GM12878 (cell line): ENCODE data around the gene BNC2. TPM values are rescaled to one million over a fixed set of nuclear protein-coding genes. Genes with fewer than 3 reads are reported as not detected.

Source experiments
- ATAC-seq: fragments of 200-7000 bp; cut with Tn5 transposase; 3 replicates; pipeline ENCODE4 v1.9.1; 2020; ENCODE audit warnings: mild to moderate bottlenecking, moderate library complexity
- BruUV-seq: library from RNA; stranded (reverse); fragments of 400-500 nt; replicated peaks from 2 replicates; lab custom pipeline; 2021; lab: Mats Ljungman, UMichigan
- CTCF ChIA-PET: fragments of 300-600 bp; sonication (Branson Sonifier 250); formaldehyde crosslinking; extraction: SDS; loops from one replicate; lab custom pipeline; 2021; ENCODE audit warnings: inconsistent platforms; lab: Yijun Ruan, JAX
- POLR2A ChIA-PET: fragments of 350-600 bp; formaldehyde crosslinking; extraction: SDS; loops from one replicate; lab custom pipeline; 2021; ENCODE audit warnings: inconsistent platforms; lab: Charles Lee
- RAD21 ChIA-PET: fragments of 300-600 bp; sonication (Branson Sonifier 250); formaldehyde crosslinking; loops from one replicate; lab custom pipeline; 2023; ENCODE audit warnings: antibody characterized with exemption; ENCODE audit not compliant: unreplicated experiment; lab: Charles Lee
- SMC1A ChIA-PET: fragments of 300-600 bp; sonication (Branson Sonifier 250); formaldehyde crosslinking; loops from one replicate; lab custom pipeline; 2023; ENCODE audit not compliant: unreplicated experiment, uncharacterized antibody; lab: Charles Lee
- DNase-seq: peaks from one replicate; pipeline ENCODE4 v3.0.0-alpha.2; 2011; ENCODE audit warnings: low read depth, low spot score
- FAIRE-seq: peaks from 3 replicates; lab custom pipeline; 2011; peaks lifted over from hg19 to GRCh38; lab: Jason Lieb, UNC
- H2AFZ ChIP-seq: 2 replicates; pipeline ENCODE4 v1.6.0; 2011; ENCODE audit warnings: low read depth, low read length, control low read depth; ENCODE audit not compliant: control insufficient read depth
- H3K27ac ChIP-seq: 2 replicates; pipeline ENCODE4 v1.5.1; 2011; ENCODE audit warnings: control low read depth; ENCODE audit not compliant: control insufficient read depth, insufficient read depth
- H3K27me3 ChIP-seq, 2 experiments: replicated peaks in 1 of 2; 2 replicates each; pipeline versions ENCODE4 v1.6.0 to v1.6.1; 2011; ENCODE audit warnings: low read length in 1 of 2; ENCODE audit not compliant: control insufficient read depth in 2 of 2, insufficient read depth in 2 of 2
- H3K36me3 ChIP-seq, 2 experiments: 2 replicates each; pipeline ENCODE4 v1.5.1; 2011; ENCODE audit warnings: low read length in 1 of 2; ENCODE audit not compliant: control insufficient read depth in 2 of 2, insufficient read depth in 2 of 2
- H3K4me1 ChIP-seq: 2 replicates; pipeline ENCODE4 v1.6.1; 2011; ENCODE audit warnings: mild to moderate bottlenecking, low read length, moderate library complexity, mixed read lengths; ENCODE audit not compliant: control insufficient read depth, insufficient read depth
- H3K4me2 ChIP-seq: 2 replicates; pipeline ENCODE4 v1.6.0; 2011; ENCODE audit warnings: control low read depth; ENCODE audit not compliant: control insufficient read depth, insufficient read depth
- H3K4me3 ChIP-seq: fragments of 200-600 bp; sonication (generic); 2 replicates; pipeline ENCODE4 v1.5.1; 2016
- H3K79me2 ChIP-seq: 2 replicates; pipeline ENCODE4 v1.6.0; 2011; ENCODE audit warnings: low read length; ENCODE audit not compliant: control insufficient read depth, insufficient read depth
- H3K9ac ChIP-seq: 2 replicates; pipeline ENCODE4 v1.8.0; 2011; ENCODE audit warnings: low read length, control low read depth, mixed read lengths; ENCODE audit not compliant: control insufficient read depth, insufficient read depth
- H3K9me3 ChIP-seq: replicated peaks from 3 replicates; pipeline ENCODE4 v1.5.1; 2011; ENCODE audit warnings: mild to moderate bottlenecking, low read length; ENCODE audit not compliant: control insufficient read depth, insufficient read depth
- H4K20me1 ChIP-seq: 2 replicates; pipeline ENCODE4 v1.6.0; 2011; ENCODE audit not compliant: control insufficient read depth, insufficient read depth
- CREM ChIP-seq: IDR thresholded peaks from 2 replicates; pipeline ENCODE4 v1.6.1; 2014; ENCODE audit warnings: antibody characterized with exemption, low read depth
- ETV6 ChIP-seq, 2 experiments: fragments of 450-650 bp in 1 of 2; IDR thresholded peaks in 1 of 2; conservative IDR thresholded peaks in 1 of 2; 2 replicates each; pipeline ENCODE4 v1.6.1; 2014; ENCODE audit warnings: antibody characterized with exemption in 1 of 2, borderline replicate concordance in 1 of 2, low read depth in 1 of 2, mild to moderate bottlenecking in 1 of 2, moderate library complexity in 1 of 2
- HDAC2 ChIP-seq: fragments of 200-600 bp; sonication (generic); IDR thresholded peaks from 2 replicates; pipeline ENCODE4 v1.6.1; 2017
- IKZF1 ChIP-seq: fragments of 450-650 bp; conservative IDR thresholded peaks from 2 replicates; pipeline ENCODE4 v1.6.1; 2017; ENCODE audit warnings: antibody characterized with exemption, mild to moderate bottlenecking
- LARP7 ChIP-seq: fragments of 450-650 bp; IDR thresholded peaks from 2 replicates; pipeline ENCODE4 v1.6.1; 2017; ENCODE audit warnings: mild to moderate bottlenecking
- NRF1 ChIP-seq: conservative IDR thresholded peaks from 2 replicates; pipeline ENCODE4 v1.6.1; 2011; ENCODE audit warnings: mild to moderate bottlenecking, low read depth, low read length, improper control_type of control experiment
- RAD51 ChIP-seq: fragments of 450-650 bp; IDR thresholded peaks from 2 replicates; pipeline ENCODE4 v1.6.1; 2016; ENCODE audit warnings: moderate library complexity, mild to moderate bottlenecking, inconsistent platforms
- SKIL ChIP-seq: fragments of 450-650 bp; IDR thresholded peaks from 2 replicates; pipeline ENCODE4 v1.6.1; 2017; ENCODE audit warnings: mild to moderate bottlenecking, low read depth, inconsistent platforms; ENCODE audit not compliant: poor library complexity, severe bottlenecking
- STAT3 ChIP-seq: IDR thresholded peaks from 2 replicates; pipeline ENCODE4 v1.6.1; 2011; ENCODE audit warnings: low read depth, low read length, improper control_type of control experiment
- TARDBP ChIP-seq: IDR thresholded peaks from 2 replicates; pipeline ENCODE4 v1.6.1; 2016; ENCODE audit warnings: borderline replicate concordance
- TBL1XR1 ChIP-seq: IDR thresholded peaks from 2 replicates; pipeline ENCODE4 v1.6.1; 2012; ENCODE audit warnings: low read depth, low read length, improper control_type of control experiment
- YY1 ChIP-seq: IDR thresholded peaks from 2 replicates; pipeline ENCODE4 v1.6.1; 2011; ENCODE audit warnings: low read depth, mild to moderate bottlenecking, low read length
- ZNF622 ChIP-seq: fragments of 450-650 bp; IDR thresholded peaks from 2 replicates; pipeline ENCODE4 v1.6.1; 2017; ENCODE audit warnings: mild to moderate bottlenecking, inconsistent platforms
- WGBS: methylation state at CpG from one replicate; pipeline ENCODE4 v1.1.6; 2016; ENCODE audit warnings: low lambda C conversion rate; ENCODE audit not compliant: insufficient replicate concordance, insufficient coverage; ENCODE audit errors: missing lambda C conversion rate; 5-methylcytosine and 5-hydroxymethylcytosine counted together
- in situ Hi-C: fragments of 300-500 bp; cut with MboI; formaldehyde crosslinking; loops from 9 replicates; pipeline ENCODE4 v1.14.3; 2018; ENCODE audit warnings: mixed read lengths
- intact Hi-C: fragments of 100-400 bp; cut with micrococcal nuclease; formaldehyde crosslinking; loops from one replicate; pipeline ENCODE4 v1.14.2; 2022; ENCODE audit not compliant: unreplicated experiment
- polyA plus RNA-seq, 11 experiments: library from polyadenylated mRNA; depleted of rRNA in 4 of 11; unstranded in 6 of 11; stranded (reverse) in 5 of 11; fragments of >200 nt; fragmentation: Nextera tagmentation in 4 of 11; fragmentation: Illumina TruSeq in 1 of 11; extraction: Ambion mirVana in 4 of 11; extraction: Trizol in 1 of 11; gene quantifications; 1 replicate in 1 of 11; 2 replicates in 10 of 11; pipeline versions ENCODE4 v1.2.1 to v1.2.3, GENCODE V29; 2011 to 2016; ENCODE audit warnings: inconsistent platforms in 2 of 11, missing spikeins in 2 of 11, low read depth in 1 of 11
- total RNA-seq, 4 experiments: library from RNA; depleted of rRNA in 3 of 4; stranded (reverse); fragments of >200 nt in 3 of 4; fragmentation: Illumina TruSeq in 1 of 4; extraction: Trizol in 1 of 4; gene quantifications; 2 replicates each; pipeline versions ENCODE4 v1.2.1 to v1.2.3, GENCODE V29; 2013 to 2021
- TF ChIP-seq, protein P1 (sequence below): IDR thresholded peaks from 2 replicates; pipeline ENCODE4 v1.6.1; 2012; ENCODE audit warnings: low read depth, low read length, improper control_type of control experiment
- TF ChIP-seq, protein P2 (sequence below): fragments of 150-350 bp; IDR thresholded peaks from 2 replicates; pipeline ENCODE4 v1.6.1; 2016; ENCODE audit warnings: low read depth, low read length

BNC2 gene
- total and polyA plus RNA-seq, 10 of the 15 experiments (the other 5 are each of a cell fraction or from before 2014, with no cell fraction given): 0.05 to 14.5 (median 0.26) TPM

- TF ChIP-seq, protein P1, sequence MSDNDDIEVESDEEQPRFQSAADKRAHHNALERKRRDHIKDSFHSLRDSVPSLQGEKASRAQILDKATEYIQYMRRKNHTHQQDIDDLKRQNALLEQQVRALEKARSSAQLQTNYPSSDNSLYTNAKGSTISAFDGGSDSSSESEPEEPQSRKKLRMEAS: no peak
- TF ChIP-seq ETV6 (conservative IDR thresholded peaks at IDR 0.05 in 1 of 2, IDR thresholded peaks at IDR 0.05 in 1 of 2; ENCODE audit: borderline replicate concordance in 1 of 2, low read depth in 1 of 2): no peak
- no peak for TF ChIP-seq TARDBP
Observed at GRCh38 chr9:16811987-16812685, 58.3 kb downstream of the BNC2 start (continued).

DNA sequence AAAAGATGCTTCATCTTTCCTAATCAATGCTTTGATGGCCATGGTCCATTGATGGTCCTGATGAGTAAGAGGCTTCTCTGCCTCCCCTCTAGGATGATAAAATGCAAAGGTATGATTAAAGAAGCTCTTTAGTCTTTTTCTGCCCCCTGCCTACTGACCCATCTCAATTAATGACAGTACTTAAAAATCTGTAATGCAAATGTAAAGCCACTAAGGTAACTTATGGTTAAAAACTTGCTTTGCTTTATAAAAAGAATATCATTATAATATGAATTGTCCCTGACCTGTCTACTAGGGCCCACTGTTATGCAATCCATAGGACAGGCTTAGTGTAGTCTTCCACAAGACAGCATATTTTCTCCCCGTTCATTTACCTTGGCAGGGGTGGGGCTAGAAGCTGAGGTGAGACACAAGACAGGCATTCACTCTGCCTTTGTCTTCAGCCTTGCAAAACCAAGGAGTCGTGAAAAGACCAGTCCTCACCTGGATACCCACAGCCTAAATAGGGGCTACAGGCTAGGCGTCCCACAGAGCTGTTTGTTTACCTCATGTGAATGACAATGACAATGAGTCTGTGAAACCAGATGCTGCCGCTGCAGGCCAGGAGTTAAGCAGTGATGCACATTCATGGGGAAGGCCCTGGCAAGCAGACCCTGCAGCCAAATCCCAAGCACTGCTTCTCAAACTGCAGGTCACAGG lies 60.4 kb downstream of the BNC2 start:
- 30% methylated on average over 4 of the region's 4 CpGs for WGBS
- no peaks in the 10 kb centered on the region for H4K20me1 ChIP-seq
- intact Hi-C loops: no loop called here
- no peak overlapping the region for H2AFZ ChIP-seq
- DNase-seq (no peak), FAIRE-seq (no peak), ATAC-seq (no peak)
- RAD21 ChIA-PET: no interaction called here
- no peak overlapping the region for H3K9ac ChIP-seq
- no peaks in the 10 kb centered on the region for H3K36me3 ChIP-seq
- no peaks in the 10 kb centered on the region for H3K79me2 ChIP-seq
- H3K4me3 ChIP-seq: no peak overlapping the region
- SMC1A ChIA-PET: no interaction called here
- no peaks in the 10 kb centered on the region for H3K27me3 ChIP-seq
- no peaks in the 10 kb centered on the region for H3K4me1 ChIP-seq
- no TSS peak for BruUV-seq
- H3K4me2 ChIP-seq: no peak overlapping the region
- in situ Hi-C loops: no loop called here
- H3K9me3 ChIP-seq: no peaks in the 10 kb centered on the region
- CTCF ChIA-PET: no interaction called here
- POLR2A ChIA-PET: no interaction called here
- no peak overlapping the region for H3K27ac ChIP-seq
- TF ChIP-seq LARP7 (no peak), RAD51 (no peak), YY1 (no peak), ZNF622 (no peak), SKIL (no peak), CREM (no peak), TBL1XR1 (no peak), NRF1 (no peak), IKZF1 (no peak), STAT3 (no peak), HDAC2 (no peak)
- TF ChIP-seq, protein P2, sequence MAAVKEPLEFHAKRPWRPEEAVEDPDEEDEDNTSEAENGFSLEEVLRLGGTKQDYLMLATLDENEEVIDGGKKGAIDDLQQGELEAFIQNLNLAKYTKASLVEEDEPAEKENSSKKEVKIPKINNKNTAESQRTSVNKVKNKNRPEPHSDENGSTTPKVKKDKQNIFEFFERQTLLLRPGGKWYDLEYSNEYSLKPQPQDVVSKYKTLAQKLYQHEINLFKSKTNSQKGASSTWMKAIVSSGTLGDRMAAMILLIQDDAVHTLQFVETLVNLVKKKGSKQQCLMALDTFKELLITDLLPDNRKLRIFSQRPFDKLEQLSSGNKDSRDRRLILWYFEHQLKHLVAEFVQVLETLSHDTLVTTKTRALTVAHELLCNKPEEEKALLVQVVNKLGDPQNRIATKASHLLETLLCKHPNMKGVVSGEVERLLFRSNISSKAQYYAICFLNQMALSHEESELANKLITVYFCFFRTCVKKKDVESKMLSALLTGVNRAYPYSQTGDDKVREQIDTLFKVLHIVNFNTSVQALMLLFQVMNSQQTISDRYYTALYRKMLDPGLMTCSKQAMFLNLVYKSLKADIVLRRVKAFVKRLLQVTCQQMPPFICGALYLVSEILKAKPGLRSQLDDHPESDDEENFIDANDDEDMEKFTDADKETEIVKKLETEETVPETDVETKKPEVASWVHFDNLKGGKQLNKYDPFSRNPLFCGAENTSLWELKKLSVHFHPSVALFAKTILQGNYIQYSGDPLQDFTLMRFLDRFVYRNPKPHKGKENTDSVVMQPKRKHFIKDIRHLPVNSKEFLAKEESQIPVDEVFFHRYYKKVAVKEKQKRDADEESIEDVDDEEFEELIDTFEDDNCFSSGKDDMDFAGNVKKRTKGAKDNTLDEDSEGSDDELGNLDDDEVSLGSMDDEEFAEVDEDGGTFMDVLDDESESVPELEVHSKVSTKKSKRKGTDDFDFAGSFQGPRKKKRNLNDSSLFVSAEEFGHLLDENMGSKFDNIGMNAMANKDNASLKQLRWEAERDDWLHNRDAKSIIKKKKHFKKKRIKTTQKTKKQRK: no peak
